WTC11 (cell line): ENCODE results near the gene TNNI2.

Source experiments
- CREB1 ChIP-seq: sonication (generic); formaldehyde crosslinking; IDR thresholded peaks from 2 replicates; pipeline ENCODE4 v1.8.0; 2023; ENCODE audit warnings: mild to moderate bottlenecking, missing genetic modification reagents
- SP1 ChIP-seq: sonication (generic); formaldehyde crosslinking; conservative IDR thresholded peaks from 2 replicates; pipeline ENCODE4 v1.8.1; 2022; ENCODE audit warnings: missing genetic modification reagents
- TEAD4 ChIP-seq: sonication (generic); formaldehyde crosslinking; IDR thresholded peaks from 2 replicates; pipeline ENCODE4 v1.8.0; 2022; ENCODE audit warnings: mild to moderate bottlenecking, missing genetic modification reagents
- USF2 ChIP-seq: sonication (generic); formaldehyde crosslinking; IDR thresholded peaks from 2 replicates; pipeline ENCODE4 v1.8.1; 2023; ENCODE audit warnings: mild to moderate bottlenecking, missing genetic modification reagents, moderate library complexity
- ZNF512 ChIP-seq: sonication (generic); formaldehyde crosslinking; IDR thresholded peaks from 2 replicates; pipeline ENCODE4 v1.8.1; 2022; ENCODE audit warnings: missing genetic modification reagents, borderline replicate concordance
- TF ChIP-seq, protein P1 (sequence below): fragments of 200-600 bp; IDR thresholded peaks from 2 replicates; pipeline ENCODE4 v1.8.0; 2022; ENCODE audit warnings: antibody characterized with exemption
- TF ChIP-seq, protein P2 (sequence below): sonication (generic); formaldehyde crosslinking; IDR thresholded peaks from 2 replicates; pipeline ENCODE4 v1.8.0; 2022; ENCODE audit warnings: mild to moderate bottlenecking, missing genetic modification reagents
- TF ChIP-seq, protein P3 (sequence below): sonication (generic); formaldehyde crosslinking; IDR thresholded peaks from 2 replicates; pipeline ENCODE4 v1.8.1; 2023; ENCODE audit warnings: mild to moderate bottlenecking, moderate library complexity, missing genetic modification reagents

DNA sequence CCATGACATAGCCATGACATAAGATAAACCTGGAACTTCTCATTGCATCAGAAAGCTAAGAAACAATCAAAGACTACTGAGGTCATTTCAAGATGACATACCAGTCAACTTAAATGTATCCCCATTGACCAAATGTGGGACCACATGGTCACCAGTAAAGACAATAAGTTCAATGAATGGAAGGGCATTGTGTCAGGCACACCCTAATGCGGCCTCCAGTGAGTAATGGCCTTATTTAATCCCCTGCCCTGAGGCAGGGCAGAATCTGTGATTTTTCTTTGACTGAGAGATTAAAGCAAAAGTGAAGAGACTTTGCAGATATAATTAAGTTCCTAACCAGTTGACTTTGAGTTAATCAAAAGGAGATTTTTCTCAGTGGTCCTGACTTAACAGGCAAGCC lies 21.3 kb upstream of the TNNI2 start:
- TF ChIP-seq, protein P1, sequence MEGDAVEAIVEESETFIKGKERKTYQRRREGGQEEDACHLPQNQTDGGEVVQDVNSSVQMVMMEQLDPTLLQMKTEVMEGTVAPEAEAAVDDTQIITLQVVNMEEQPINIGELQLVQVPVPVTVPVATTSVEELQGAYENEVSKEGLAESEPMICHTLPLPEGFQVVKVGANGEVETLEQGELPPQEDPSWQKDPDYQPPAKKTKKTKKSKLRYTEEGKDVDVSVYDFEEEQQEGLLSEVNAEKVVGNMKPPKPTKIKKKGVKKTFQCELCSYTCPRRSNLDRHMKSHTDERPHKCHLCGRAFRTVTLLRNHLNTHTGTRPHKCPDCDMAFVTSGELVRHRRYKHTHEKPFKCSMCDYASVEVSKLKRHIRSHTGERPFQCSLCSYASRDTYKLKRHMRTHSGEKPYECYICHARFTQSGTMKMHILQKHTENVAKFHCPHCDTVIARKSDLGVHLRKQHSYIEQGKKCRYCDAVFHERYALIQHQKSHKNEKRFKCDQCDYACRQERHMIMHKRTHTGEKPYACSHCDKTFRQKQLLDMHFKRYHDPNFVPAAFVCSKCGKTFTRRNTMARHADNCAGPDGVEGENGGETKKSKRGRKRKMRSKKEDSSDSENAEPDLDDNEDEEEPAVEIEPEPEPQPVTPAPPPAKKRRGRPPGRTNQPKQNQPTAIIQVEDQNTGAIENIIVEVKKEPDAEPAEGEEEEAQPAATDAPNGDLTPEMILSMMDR = no peak
- TF ChIP-seq, protein P2, sequence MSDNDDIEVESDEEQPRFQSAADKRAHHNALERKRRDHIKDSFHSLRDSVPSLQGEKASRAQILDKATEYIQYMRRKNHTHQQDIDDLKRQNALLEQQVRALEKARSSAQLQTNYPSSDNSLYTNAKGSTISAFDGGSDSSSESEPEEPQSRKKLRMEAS (CRISPR knock-in tag) = no peak
- TF ChIP-seq ZNF512 = no peak
- TF ChIP-seq, protein P3, sequence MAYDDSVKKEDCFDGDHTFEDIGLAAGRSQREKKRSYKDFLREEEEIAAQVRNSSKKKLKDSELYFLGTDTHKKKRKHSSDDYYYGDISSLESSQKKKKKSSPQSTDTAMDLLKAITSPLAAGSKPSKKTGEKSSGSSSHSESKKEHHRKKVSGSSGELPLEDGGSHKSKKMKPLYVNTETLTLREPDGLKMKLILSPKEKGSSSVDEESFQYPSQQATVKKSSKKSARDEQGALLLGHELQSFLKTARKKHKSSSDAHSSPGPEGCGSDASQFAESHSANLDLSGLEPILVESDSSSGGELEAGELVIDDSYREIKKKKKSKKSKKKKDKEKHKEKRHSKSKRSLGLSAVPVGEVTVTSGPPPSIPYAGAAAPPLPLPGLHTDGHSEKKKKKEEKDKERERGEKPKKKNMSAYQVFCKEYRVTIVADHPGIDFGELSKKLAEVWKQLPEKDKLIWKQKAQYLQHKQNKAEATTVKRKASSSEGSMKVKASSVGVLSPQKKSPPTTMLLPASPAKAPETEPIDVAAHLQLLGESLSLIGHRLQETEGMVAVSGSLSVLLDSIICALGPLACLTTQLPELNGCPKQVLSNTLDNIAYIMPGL = no peak
- no peak for TF ChIP-seq CREB1 (CRISPR knock-in tag)
- no peak for TF ChIP-seq USF2 (CRISPR knock-in tag)
- no peak for TF ChIP-seq TEAD4
- TF ChIP-seq SP1 (CRISPR knock-in tag) = no peak
